ENCODE results near the gene PIK3CB.
"Not testable (repeated sequence)": the region's sequence is repeated elsewhere in the genome, so short reads cannot be mapped to it uniquely, and the experiment has no call there.

PIK3CB gene

DNA sequence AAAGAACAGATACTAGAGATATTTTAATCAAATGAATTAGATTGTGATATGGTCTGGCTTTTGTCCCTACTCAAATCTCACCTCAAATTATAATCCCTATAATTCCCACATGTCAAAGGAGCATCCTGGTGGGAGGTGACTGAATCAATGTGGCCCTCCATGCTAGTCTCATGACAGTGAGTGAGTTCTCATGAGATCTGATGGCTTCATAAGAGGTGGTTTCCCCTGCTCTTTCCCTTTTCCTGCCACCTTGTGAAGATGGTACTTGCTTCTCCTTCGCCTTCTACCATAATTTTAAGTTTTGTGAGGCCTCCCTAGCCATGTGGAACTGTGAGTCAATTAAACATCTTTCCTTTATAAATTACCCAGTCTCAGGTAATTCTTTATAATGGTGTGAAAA is 143.4 kb downstream of the PIK3CB start:
- Histone ChIP-seq H3K9ac (ENCODE audit: low read length) (no peak overlapping the region), H3K4me3 (ENCODE audit: low read depth in 1 of 2, low read length in 2 of 2) (no peak overlapping the region), H3K27me3 (ENCODE audit: control insufficient read depth in 1 of 2, insufficient read depth in 2 of 2, low read length in 2 of 2) (no peaks in the 10 kb centered on the region), H3K4me1 (ENCODE audit: insufficient read depth, low read length) (no peaks in the 10 kb centered on the region), H3K27ac (ENCODE audit: low read depth, low read length) (no peak overlapping the region), H3K36me3 (ENCODE audit: insufficient read depth, low read length) (peaks cover 7% of the 10 kb centered on the region), H3K9me3 (ENCODE audit: low read length) (no peaks in the 10 kb centered on the region)

- H3K9ac ChIP-seq (ENCODE audit: low read length): no peak overlapping the region
These were observed 144.7 kb downstream of the PIK3CB start for GRCh38 chr3:138690036-138690435.

DNA sequence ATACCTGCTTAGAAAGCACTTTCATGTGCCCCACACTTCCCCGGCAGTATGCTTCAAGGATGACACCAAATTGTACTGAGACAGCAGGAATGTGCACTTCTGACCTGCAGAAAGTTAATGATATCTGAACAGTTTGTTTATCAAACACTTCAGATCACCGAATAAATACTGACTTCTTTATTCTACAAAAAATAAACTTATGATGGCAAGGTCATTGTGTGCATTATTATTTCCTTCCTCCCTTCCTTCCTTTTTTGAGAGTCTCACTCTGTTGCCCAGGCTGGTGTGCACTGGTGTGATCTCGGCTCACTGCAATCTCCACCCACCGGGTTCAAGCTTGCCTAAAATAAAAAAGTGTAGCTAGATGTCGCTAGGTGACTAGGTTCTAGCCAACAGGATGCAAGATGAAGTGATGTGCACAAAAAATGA is 145.8 kb downstream of the PIK3CB start:
- no peaks in the 10 kb centered on the region for H3K27me3 ChIP-seq (ENCODE audit: control insufficient read depth in 1 of 2, insufficient read depth in 2 of 2, low read length in 2 of 2)
- H3K4me1 ChIP-seq (ENCODE audit: insufficient read depth, low read length): no peaks in the 10 kb centered on the region
- H3K4me3 ChIP-seq (ENCODE audit: low read depth in 1 of 2, low read length in 2 of 2): no peak overlapping the region
- no peak overlapping the region for H3K27ac ChIP-seq (ENCODE audit: low read depth, low read length)
- peaks cover 7% of the 10 kb centered on the region for H3K36me3 ChIP-seq (ENCODE audit: insufficient read depth, low read length)
- no peak overlapping the region for H3K9ac ChIP-seq (ENCODE audit: low read length)
- no peaks in the 10 kb centered on the region for H3K9me3 ChIP-seq (ENCODE audit: low read length)

More at GRCh38 chr3:138690036-138690435, 144.7 kb downstream of the PIK3CB start:
- Histone ChIP-seq H3K4me3 (ENCODE audit: low read depth in 1 of 2, low read length in 2 of 2) (no peak overlapping the region), H3K27ac (ENCODE audit: low read depth, low read length) (no peak overlapping the region), H3K27me3 (ENCODE audit: control insufficient read depth in 1 of 2, insufficient read depth in 2 of 2, low read length in 2 of 2) (no peaks in the 10 kb centered on the region), H3K36me3 (ENCODE audit: insufficient read depth, low read length) (peaks cover 7% of the 10 kb centered on the region), H3K4me1 (ENCODE audit: insufficient read depth, low read length) (no peaks in the 10 kb centered on the region), H3K9me3 (ENCODE audit: low read length) (no peaks in the 10 kb centered on the region)

DNA sequence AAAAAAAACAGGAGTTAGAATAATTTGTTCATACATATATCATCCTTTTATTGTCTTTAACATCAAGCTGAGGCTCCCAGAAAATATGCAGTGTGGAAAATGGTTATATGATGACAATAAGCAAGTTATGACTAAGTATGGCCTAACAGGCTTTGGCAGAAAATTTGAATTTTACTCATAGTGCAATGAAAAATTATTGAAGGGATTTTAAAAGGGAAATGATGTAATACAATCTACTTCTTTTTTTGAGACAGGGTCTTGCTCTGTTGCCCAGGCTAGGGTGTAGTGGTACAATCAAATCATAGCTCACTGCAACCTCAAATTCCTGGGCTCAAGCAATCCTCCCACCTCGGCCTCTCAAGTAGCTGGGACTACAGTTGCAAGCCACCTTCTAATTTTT is 147.5 kb downstream of the PIK3CB start:
- Histone ChIP-seq H3K4me3 (ENCODE audit: low read depth in 1 of 2, low read length in 2 of 2) (no peak overlapping the region), H3K27ac (ENCODE audit: low read depth, low read length) (no peak overlapping the region), H3K9ac (ENCODE audit: low read length) (no peak overlapping the region), H3K27me3 (ENCODE audit: control insufficient read depth in 1 of 2, insufficient read depth in 2 of 2, low read length in 2 of 2) (no peaks in the 10 kb centered on the region), H3K36me3 (ENCODE audit: insufficient read depth, low read length) (peaks cover 15% of the 10 kb centered on the region), H3K9me3 (ENCODE audit: low read length) (no peaks in the 10 kb centered on the region), H3K4me1 (ENCODE audit: insufficient read depth, low read length) (no peaks in the 10 kb centered on the region)

DNA sequence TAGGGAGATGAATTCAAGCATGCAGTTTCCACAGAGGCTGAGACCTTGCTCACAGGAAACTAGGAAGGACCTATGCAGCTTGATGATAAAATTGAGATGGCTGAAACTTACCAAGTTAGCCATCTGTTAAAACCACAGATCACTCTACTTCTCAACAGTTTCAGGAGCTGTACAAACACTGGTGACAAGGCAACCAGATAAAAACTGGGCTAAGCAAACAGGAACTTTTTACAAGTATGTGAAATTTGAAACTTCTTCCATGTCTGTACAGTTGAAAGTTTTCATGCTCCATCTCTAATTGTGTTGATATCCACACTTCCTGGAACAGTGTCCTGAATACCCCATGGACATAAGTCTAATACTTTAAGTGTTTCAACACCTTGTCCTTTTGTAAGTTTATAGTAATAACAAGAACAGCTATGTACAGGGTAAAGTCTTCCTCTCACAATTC is 147.9 kb downstream of the PIK3CB start:
- no peak overlapping the region for H3K27ac ChIP-seq (ENCODE audit: low read depth, low read length)
- no peak overlapping the region for H3K4me3 ChIP-seq (ENCODE audit: low read depth in 1 of 2, low read length in 2 of 2)
- H3K36me3 ChIP-seq (ENCODE audit: insufficient read depth, low read length): peaks cover 15% of the 10 kb centered on the region

GRCh38 chr3:138684396-138684795 is 150.3 kb downstream of the PIK3CB start:
- H3K27me3 ChIP-seq (ENCODE audit: control insufficient read depth in 1 of 2, insufficient read depth in 2 of 2, low read length in 2 of 2): no peaks in the 10 kb centered on the region
- no peaks in the 10 kb centered on the region for H3K9me3 ChIP-seq (ENCODE audit: low read length)
- no peaks in the 10 kb centered on the region for H3K4me1 ChIP-seq (ENCODE audit: insufficient read depth, low read length)
- H3K36me3 ChIP-seq (ENCODE audit: insufficient read depth, low read length): peaks cover 15% of the 10 kb centered on the region
- no peak overlapping the region for H3K4me3 ChIP-seq (ENCODE audit: low read depth in 1 of 2, low read length in 2 of 2)
- H3K27ac ChIP-seq (ENCODE audit: low read depth, low read length): no peak overlapping the region
- no peak overlapping the region for H3K9ac ChIP-seq (ENCODE audit: low read length)

More for the DNA sequence above, 147.9 kb downstream of the PIK3CB start:
- H3K9ac ChIP-seq (ENCODE audit: low read length): no peak overlapping the region
- H3K9me3 ChIP-seq (ENCODE audit: low read length): no peaks in the 10 kb centered on the region
- H3K27me3 ChIP-seq (ENCODE audit: control insufficient read depth in 1 of 2, insufficient read depth in 2 of 2, low read length in 2 of 2): no peaks in the 10 kb centered on the region
- no peaks in the 10 kb centered on the region for H3K4me1 ChIP-seq (ENCODE audit: insufficient read depth, low read length)

DNA sequence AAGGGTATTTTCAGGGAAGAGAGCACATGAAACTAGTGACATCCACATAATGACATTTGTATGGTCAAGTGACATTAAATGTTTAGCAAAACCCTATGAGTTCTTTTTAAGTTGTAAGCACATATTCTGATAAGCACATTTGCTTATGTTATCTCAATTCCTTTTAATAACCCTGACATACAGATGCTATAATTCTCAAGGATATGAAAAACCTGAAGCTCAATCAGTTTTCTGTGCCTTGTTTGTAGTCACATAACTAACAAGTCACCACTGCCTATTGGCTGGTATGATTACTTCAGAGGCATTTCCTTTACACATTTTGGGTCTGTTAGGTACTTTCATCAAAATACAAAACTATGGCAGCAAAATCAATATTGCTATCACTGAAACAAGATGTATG is 152.1 kb downstream of the PIK3CB start:
- no peaks in the 10 kb centered on the region for H3K27me3 ChIP-seq (ENCODE audit: control insufficient read depth in 1 of 2, insufficient read depth in 2 of 2, low read length in 2 of 2)
- no peaks in the 10 kb centered on the region for H3K9me3 ChIP-seq (ENCODE audit: low read length)
- H3K4me1 ChIP-seq (ENCODE audit: insufficient read depth, low read length): no peaks in the 10 kb centered on the region
- no peak overlapping the region for H3K4me3 ChIP-seq (ENCODE audit: low read depth in 1 of 2, low read length in 2 of 2)
- peaks cover 8% of the 10 kb centered on the region for H3K36me3 ChIP-seq (ENCODE audit: insufficient read depth, low read length)
- H3K9ac ChIP-seq (ENCODE audit: low read length): no peak overlapping the region
- no peak overlapping the region for H3K27ac ChIP-seq (ENCODE audit: low read depth, low read length)

DNA sequence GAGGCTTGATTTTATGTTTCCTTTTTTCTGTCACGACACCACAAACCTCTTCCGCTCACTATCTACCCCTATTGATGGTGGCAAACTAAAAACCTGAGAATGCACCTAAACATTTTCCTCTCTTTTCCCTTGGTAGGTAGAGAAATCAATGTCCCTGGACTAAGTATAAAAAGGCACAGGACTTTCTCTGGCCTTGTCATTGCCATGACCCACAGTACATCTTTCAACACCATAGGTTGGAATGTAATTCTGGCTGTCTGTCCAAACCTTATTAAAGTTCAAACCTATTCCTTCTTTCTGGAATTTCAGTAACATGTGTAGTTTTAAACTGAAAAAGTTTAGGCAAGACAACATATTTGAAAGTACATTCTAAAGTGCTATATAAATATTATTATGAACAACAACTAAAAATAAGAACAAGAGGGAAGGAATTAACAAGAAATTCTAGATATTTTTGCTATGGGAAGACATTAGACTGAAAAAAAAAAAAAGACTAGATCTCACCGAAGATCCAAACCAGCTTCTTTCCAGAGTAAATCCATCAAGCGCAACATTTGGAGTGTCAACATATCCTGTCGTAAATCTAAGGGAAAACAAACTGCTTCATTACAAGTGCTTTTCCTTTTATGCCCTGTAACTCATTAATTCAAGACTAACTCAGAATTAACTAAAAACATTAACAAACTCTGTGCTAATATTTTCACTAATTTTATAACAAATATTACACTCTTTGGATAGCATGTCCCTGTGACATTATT is 153.1 kb downstream of the PIK3CB start:
- Histone ChIP-seq H3K36me3 (ENCODE audit: insufficient read depth, low read length) (peaks cover 8% of the 10 kb centered on the region), H3K27me3 (ENCODE audit: control insufficient read depth in 1 of 2, insufficient read depth in 2 of 2, low read length in 2 of 2) (no peaks in the 10 kb centered on the region), H3K4me1 (ENCODE audit: insufficient read depth, low read length) (no peaks in the 10 kb centered on the region), H3K9ac (ENCODE audit: low read length) (no peak overlapping the region), H3K9me3 (ENCODE audit: low read length) (no peaks in the 10 kb centered on the region), H3K4me3 (ENCODE audit: low read depth in 1 of 2, low read length in 2 of 2) (no peak overlapping the region), H3K27ac (ENCODE audit: low read depth, low read length) (no peak overlapping the region)

GRCh38 chr3:138680974-138681373 is 153.8 kb downstream of the PIK3CB start:
- not testable (repeated sequence) for H3K9ac ChIP-seq (ENCODE audit: low read length); H3K36me3 ChIP-seq (ENCODE audit: insufficient read depth, low read length); H3K9me3 ChIP-seq (ENCODE audit: low read length); H3K27ac ChIP-seq (ENCODE audit: low read depth, low read length); H3K4me3 ChIP-seq (ENCODE audit: low read depth in 1 of 2, low read length in 2 of 2); H3K4me1 ChIP-seq (ENCODE audit: insufficient read depth, low read length); H3K27me3 ChIP-seq (ENCODE audit: control insufficient read depth in 1 of 2, insufficient read depth in 2 of 2, low read length in 2 of 2)

DNA sequence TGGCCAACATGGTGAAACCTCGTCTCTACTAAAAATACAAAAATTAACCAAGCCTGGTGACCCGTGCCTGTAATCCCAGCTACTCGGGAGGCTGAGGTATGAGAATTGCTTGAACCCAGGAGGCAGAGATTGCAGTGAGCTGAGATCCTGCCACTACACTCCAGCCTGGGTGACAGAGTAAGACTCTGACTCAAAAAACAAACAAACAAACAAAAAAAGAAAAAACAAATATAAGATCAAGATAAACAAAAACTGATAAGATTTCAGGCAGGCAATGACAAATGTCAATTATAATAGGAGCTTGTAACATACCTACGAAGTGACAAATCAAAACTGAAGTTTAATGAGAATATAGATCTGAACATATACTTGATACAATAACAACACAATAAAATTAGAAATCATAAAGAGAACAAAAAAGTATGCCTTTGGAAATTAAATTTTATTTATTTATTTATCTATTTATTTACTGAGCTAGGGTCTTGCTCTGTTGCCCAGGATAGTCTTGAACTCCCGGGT is 155.8 kb downstream of the PIK3CB start:
- H3K4me1 ChIP-seq (ENCODE audit: insufficient read depth, low read length): no peaks in the 10 kb centered on the region
- H3K4me3 ChIP-seq (ENCODE audit: low read depth in 1 of 2, low read length in 2 of 2): no peak overlapping the region
- no peaks in the 10 kb centered on the region for H3K9me3 ChIP-seq (ENCODE audit: low read length)
- H3K9ac ChIP-seq (ENCODE audit: low read length): no peak overlapping the region
- no peaks in the 10 kb centered on the region for H3K27me3 ChIP-seq (ENCODE audit: control insufficient read depth in 1 of 2, insufficient read depth in 2 of 2, low read length in 2 of 2)
- H3K36me3 ChIP-seq (ENCODE audit: insufficient read depth, low read length): peaks cover 8% of the 10 kb centered on the region
- H3K27ac ChIP-seq (ENCODE audit: low read depth, low read length): no peak overlapping the region

- no peaks in the 10 kb centered on the region for H3K4me1 ChIP-seq (ENCODE audit: insufficient read depth, low read length)
- H3K36me3 ChIP-seq (ENCODE audit: insufficient read depth, low read length): peaks cover 8% of the 10 kb centered on the region
- H3K4me3 ChIP-seq (ENCODE audit: low read depth in 1 of 2, low read length in 2 of 2): no peak overlapping the region
- no peak overlapping the region for H3K9ac ChIP-seq (ENCODE audit: low read length)
- no peaks in the 10 kb centered on the region for H3K9me3 ChIP-seq (ENCODE audit: low read length)
- H3K27ac ChIP-seq (ENCODE audit: low read depth, low read length): no peak overlapping the region
- no peaks in the 10 kb centered on the region for H3K27me3 ChIP-seq (ENCODE audit: control insufficient read depth in 1 of 2, insufficient read depth in 2 of 2, low read length in 2 of 2)
These were observed 156.6 kb downstream of the PIK3CB start for GRCh38 chr3:138678086-138678485.

GRCh38 chr3:138675393-138675792 is 159.3 kb downstream of the PIK3CB start:
- no peaks in the 10 kb centered on the region for H3K36me3 ChIP-seq (ENCODE audit: insufficient read depth, low read length)
- H3K27me3 ChIP-seq (ENCODE audit: control insufficient read depth in 1 of 2, insufficient read depth in 2 of 2, low read length in 2 of 2): no peaks in the 10 kb centered on the region
- no peak overlapping the region for H3K9ac ChIP-seq (ENCODE audit: low read length)
- H3K4me3 ChIP-seq (ENCODE audit: low read depth in 1 of 2, low read length in 2 of 2): no peak overlapping the region
- H3K4me1 ChIP-seq (ENCODE audit: insufficient read depth, low read length): no peaks in the 10 kb centered on the region
- H3K9me3 ChIP-seq (ENCODE audit: low read length): no peaks in the 10 kb centered on the region
- no peak overlapping the region for H3K27ac ChIP-seq (ENCODE audit: low read depth, low read length)

All from muscle layer of colon (tissue), 2 donors.